A549 (cell line): ENCODE data around the gene TRIM7. TPM values are rescaled to one million over a fixed set of nuclear protein-coding genes. Genes with fewer than 3 reads are reported as not detected.

Experiments
- CBX2 ChIP-seq: fragments of 200-600 bp; sonication (generic); IDR thresholded peaks from 2 replicates; pipeline ENCODE4 v1.6.1; 2016; ENCODE audit warnings: low read depth, mild to moderate bottlenecking, borderline replicate concordance
- E2F6 ChIP-seq: IDR thresholded peaks from 2 replicates; pipeline ENCODE4 v1.6.1; 2012; ENCODE audit warnings: low read depth, borderline replicate concordance
- EHF ChIP-seq: fragments of 250-450 bp; sonication (Bioruptor Pico); IDR thresholded peaks from 2 replicates; pipeline ENCODE4 v1.5.0; 2020; ENCODE audit warnings: mild to moderate bottlenecking
- EHMT2 ChIP-seq: fragments of 200-600 bp; sonication (generic); IDR thresholded peaks from 2 replicates; pipeline ENCODE4 v1.6.1; 2016; ENCODE audit warnings: antibody characterized with exemption, low read depth, mild to moderate bottlenecking, moderate library complexity
- ELK1 ChIP-seq: fragments of 150-350 bp; IDR thresholded peaks from 2 replicates; pipeline ENCODE4 v1.6.1; 2014; ENCODE audit warnings: low read depth, mild to moderate bottlenecking, low read length
- ESRRA ChIP-seq: fragments of 150-350 bp; IDR thresholded peaks from 2 replicates; pipeline ENCODE4 v1.6.1; 2014; ENCODE audit warnings: mild to moderate bottlenecking, low read length, borderline replicate concordance
- FOXS1 ChIP-seq: fragments of 250-450 bp; sonication (Bioruptor Pico); IDR thresholded peaks from 2 replicates; pipeline ENCODE4 v1.5.0; 2020; ENCODE audit warnings: mild to moderate bottlenecking, moderate library complexity
- HES2 ChIP-seq: fragments of >200 bp; sonication (Bioruptor Twin); formaldehyde crosslinking; IDR thresholded peaks from 2 replicates; pipeline ENCODE4 v1.6.1; 2016
- HEYL ChIP-seq: fragments of 250-450 bp; sonication (Bioruptor Pico); IDR thresholded peaks from 2 replicates; pipeline ENCODE4 v1.8.0; 2021; ENCODE audit warnings: mild to moderate bottlenecking, moderate library complexity
- HMGXB4 ChIP-seq: fragments of 250-450 bp; sonication (Bioruptor Pico); IDR thresholded peaks from 2 replicates; pipeline ENCODE4 v1.5.0; 2021; ENCODE audit warnings: mild to moderate bottlenecking, moderate library complexity, borderline replicate concordance
- MYC ChIP-seq: IDR thresholded peaks from 2 replicates; pipeline ENCODE4 v1.6.1; 2012; ENCODE audit warnings: mild to moderate bottlenecking, inconsistent platforms, low read length, improper control_type of control experiment, borderline replicate concordance
- PHF8 ChIP-seq: fragments of 200-600 bp; sonication (generic); IDR thresholded peaks from 2 replicates; pipeline ENCODE4 v1.6.1; 2016; ENCODE audit warnings: low read depth, mild to moderate bottlenecking, antibody characterized with exemption, moderate library complexity, borderline replicate concordance
- RAD21 ChIP-seq, 2 experiments: fragments of >200 bp in 1 of 2; sonication (Bioruptor Twin) in 1 of 2; formaldehyde crosslinking in 1 of 2; IDR thresholded peaks in 1 of 2; conservative IDR thresholded peaks in 1 of 2; 2 replicates in 1 of 2; 3 replicates in 1 of 2; pipeline ENCODE4 v1.6.1; 2012 to 2018; ENCODE audit warnings: inconsistent platforms in 1 of 2
- REST ChIP-seq: fragments of 200-600 bp; sonication (generic); IDR thresholded peaks from 2 replicates; pipeline ENCODE4 v1.6.1; 2016; ENCODE audit warnings: antibody characterized with exemption, mild to moderate bottlenecking, moderate library complexity
- SMC3 ChIP-seq: fragments of >200 bp; sonication (Bioruptor Twin); formaldehyde crosslinking; IDR thresholded peaks from 3 replicates; pipeline ENCODE4 v1.6.1; 2018; ENCODE audit warnings: inconsistent platforms
- TFCP2L1 ChIP-seq: fragments of 250-450 bp; sonication (Bioruptor Pico); IDR thresholded peaks from 2 replicates; pipeline ENCODE4 v1.5.0; 2021; ENCODE audit warnings: mild to moderate bottlenecking
- polyA plus RNA-seq, 4 experiments: library from polyadenylated mRNA; depleted of rRNA in 3 of 4; stranded (reverse); fragments of >200 nt; fragmentation: RNase III in 1 of 4; extraction: RNeasy Plus Mini Kit Qiagen cat#74134 plus additional on column Dnase treatment in 1 of 4; gene quantifications; 2 replicates in 3 of 4; 3 replicates in 1 of 4; pipeline ENCODE4 v1.2.3, GENCODE V29; 2011 to 2017
- TF ChIP-seq, protein P1 (sequence below): fragments of >200 bp; sonication (Bioruptor Twin); formaldehyde crosslinking; IDR thresholded peaks from 3 replicates; pipeline ENCODE4 v1.5.1; 2016

Gene TRIM7
- polyA plus RNA-seq, 2 of the 4 experiments (the other 2 are of a cell fraction), result 21.8 to 30.7 TPM

- TF ChIP-seq, protein P1, sequence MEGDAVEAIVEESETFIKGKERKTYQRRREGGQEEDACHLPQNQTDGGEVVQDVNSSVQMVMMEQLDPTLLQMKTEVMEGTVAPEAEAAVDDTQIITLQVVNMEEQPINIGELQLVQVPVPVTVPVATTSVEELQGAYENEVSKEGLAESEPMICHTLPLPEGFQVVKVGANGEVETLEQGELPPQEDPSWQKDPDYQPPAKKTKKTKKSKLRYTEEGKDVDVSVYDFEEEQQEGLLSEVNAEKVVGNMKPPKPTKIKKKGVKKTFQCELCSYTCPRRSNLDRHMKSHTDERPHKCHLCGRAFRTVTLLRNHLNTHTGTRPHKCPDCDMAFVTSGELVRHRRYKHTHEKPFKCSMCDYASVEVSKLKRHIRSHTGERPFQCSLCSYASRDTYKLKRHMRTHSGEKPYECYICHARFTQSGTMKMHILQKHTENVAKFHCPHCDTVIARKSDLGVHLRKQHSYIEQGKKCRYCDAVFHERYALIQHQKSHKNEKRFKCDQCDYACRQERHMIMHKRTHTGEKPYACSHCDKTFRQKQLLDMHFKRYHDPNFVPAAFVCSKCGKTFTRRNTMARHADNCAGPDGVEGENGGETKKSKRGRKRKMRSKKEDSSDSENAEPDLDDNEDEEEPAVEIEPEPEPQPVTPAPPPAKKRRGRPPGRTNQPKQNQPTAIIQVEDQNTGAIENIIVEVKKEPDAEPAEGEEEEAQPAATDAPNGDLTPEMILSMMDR, result peak; percentile 5; the same call in 1 of the 3 replicates
- TF ChIP-seq CBX2 (no peak), FOXS1 (CRISPR knock-in tag) (no peak), TFCP2L1 (no peak; the same call in 1 of the 2 replicates), HEYL (no peak), ELK1 (no peak), PHF8 (no peak), EHF (peak; percentile 48; the same call in 1 of the 2 replicates), SMC3 (0 out of 3 replicates have a peak, but pooled peaks have one; percentile 16), ESRRA (no peak), E2F6 (no peak; the same call in 1 of the 2 replicates), HMGXB4 (CRISPR knock-in tag) (peak; percentile 10; the same call in 1 of the 2 replicates), HES2 (no peak), REST (no peak), EHMT2 (peak; percentile 59; the same call in 1 of the 2 replicates), RAD21 (conservative IDR thresholded peaks at IDR 0.05 in 1 of 2, IDR thresholded peaks at IDR 0.05 in 1 of 2) (0 out of 5 replicates have a peak, but pooled peaks of 1 of the 2 experiments have one; percentile 1), MYC (no peak; the same call in 1 of the 2 replicates)
Observed at GRCh38 chr5:181173420-181174342, 31.3 kb downstream of the TRIM7 start (continued).
